CD4-positive, CD25-positive, alpha-beta regulatory T cell (primary cell): ENCODE data around the gene ADGRV1. TPM values are rescaled to one million over a fixed set of nuclear protein-coding genes. Genes with fewer than 3 reads are reported as not detected.
"Not testable (repeated sequence)": the region's sequence is repeated elsewhere in the genome, so short reads cannot be mapped to it uniquely, and the experiment has no call there.

Source experiments
- ATAC-seq, 2 donors: fragments of 150-1000 bp; cut with Tn5 transposase; one replicate each; pipeline ENCODE4 v1.10.0; 2021; ENCODE audit warnings: low read depth in 2 of 2, moderate number of reproducible peaks in 2 of 2, moderate library complexity in 1 of 2
- DNase-seq, 3 donors: peaks; one replicate each; pipeline versions ENCODE4 v3.0.0 to v3.0.0-alpha.2; 2012 to 2022; ENCODE audit warnings: mixed read lengths in 1 of 3
- H3K27ac ChIP-seq: one replicate; pipeline ENCODE4 v1.7.0; 2013; ENCODE audit warnings: mild to moderate bottlenecking, low read length; ENCODE audit not compliant: insufficient read depth, poor library complexity, severe bottlenecking
- H3K27me3 ChIP-seq: one replicate; pipeline ENCODE4 v1.7.0; 2013; ENCODE audit warnings: low read length; ENCODE audit not compliant: control insufficient read depth, insufficient read depth
- H3K36me3 ChIP-seq: one replicate; pipeline ENCODE4 v1.7.0; 2013; ENCODE audit warnings: mild to moderate bottlenecking, low read length, moderate library complexity; ENCODE audit not compliant: control insufficient read depth, insufficient read depth
- H3K4me1 ChIP-seq: 2 replicates; pipeline ENCODE4 v1.7.0; 2013; ENCODE audit warnings: mild to moderate bottlenecking, low read length; ENCODE audit not compliant: insufficient read depth, control insufficient read depth, poor library complexity, severe bottlenecking
- H3K4me3 ChIP-seq: one replicate; pipeline ENCODE4 v1.7.0; 2013; ENCODE audit warnings: low read depth, mild to moderate bottlenecking, low read length, moderate library complexity
- H3K9me3 ChIP-seq, 2 experiments: 1 replicate in 1 of 2; 2 replicates in 1 of 2; pipeline ENCODE4 v1.7.0; 2013; ENCODE audit warnings: low read length in 2 of 2, mild to moderate bottlenecking in 1 of 2, moderate library complexity in 1 of 2; ENCODE audit not compliant: control insufficient read depth in 2 of 2
- H3K27ac Mint-ChIP-seq, 3 donors: one replicate each; pipeline ENCODE4 v1.8.0; 2020 to 2022; ENCODE audit warnings: mild to moderate bottlenecking in 3 of 3, mixed read lengths in 3 of 3, moderate library complexity in 2 of 3
- H3K27me3 Mint-ChIP-seq: one replicate; pipeline ENCODE4 v1.8.0; 2022; ENCODE audit warnings: mild to moderate bottlenecking, mixed read lengths
- H3K36me3 Mint-ChIP-seq: one replicate; pipeline ENCODE4 v1.8.0; 2020; ENCODE audit warnings: mixed read lengths
- H3K4me1 Mint-ChIP-seq, 4 donors: one replicate each; pipeline ENCODE4 v1.8.0; 2020 to 2022; ENCODE audit warnings: mixed read lengths in 4 of 4, mild to moderate bottlenecking in 1 of 4
- H3K4me3 Mint-ChIP-seq, 4 donors: one replicate each; pipeline ENCODE4 v1.8.0; 2020 to 2022; ENCODE audit warnings: mild to moderate bottlenecking in 4 of 4, mixed read lengths in 4 of 4, moderate library complexity in 3 of 4
- H3K9me3 Mint-ChIP-seq, 7 donors: one replicate each; pipeline ENCODE4 v1.8.0; 2020 to 2022; ENCODE audit warnings: mixed read lengths in 7 of 7, mild to moderate bottlenecking in 3 of 7, moderate library complexity in 2 of 7
- polyA plus RNA-seq, 4 donors: library from polyadenylated mRNA; unstranded; fragments of 300-500 nt; fragmentation: Illumina TruSeq; gene quantifications; one replicate each; pipeline ENCODE4 v1.2.3, GENCODE V29; 2021
- total RNA-seq: library from RNA; stranded (reverse); gene quantifications from one replicate; pipeline ENCODE4 v1.2.3, GENCODE V29; 2022

The ADGRV1 gene
- total and polyA plus RNA-seq, 5 donors from 2014 or later: 0.42 to 0.52 TPM; not detected in 3

DNA sequence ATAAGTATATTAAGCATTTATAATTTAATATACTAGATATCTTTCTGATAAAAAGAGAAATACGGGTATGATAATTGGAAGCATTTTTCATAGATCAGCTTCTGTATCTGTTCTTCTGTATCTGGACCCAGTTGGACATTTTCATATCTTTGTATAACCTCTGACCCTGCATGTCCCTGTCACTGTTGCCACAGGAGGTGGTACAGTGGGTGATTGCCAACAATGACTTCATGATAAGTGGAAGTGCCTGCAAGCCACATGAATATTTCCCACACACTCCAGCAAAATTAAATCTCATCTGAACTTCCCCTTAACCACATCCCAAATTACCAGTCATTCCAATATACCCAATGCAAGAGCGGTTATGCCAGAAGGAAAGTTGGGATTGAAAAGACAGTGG lies 448.1 kb downstream of the ADGRV1 start:
- Histone ChIP-seq H3K4me3 (no peak overlapping the region), H3K27ac (no peak overlapping the region), H3K4me1 (no peaks in the 10 kb centered on the region), H3K36me3 (no peaks in the 10 kb centered on the region), H3K9me3 (no peaks in the 10 kb centered on the region), H3K27me3 (no peaks in the 10 kb centered on the region)
- Mint-ChIP-seq H3K4me1 (no peaks in the 10 kb centered on the region), H3K27ac (no peak overlapping the region), H3K9me3 (peaks cover 0 to 1% (median 0%) of the 10 kb centered on the region in 7 donors), H3K36me3 (no peaks in the 10 kb centered on the region), H3K4me3 (no peak overlapping the region), H3K27me3 (peaks cover 5% of the 10 kb centered on the region)
- DNase-seq: no peak
- no peak for ATAC-seq

DNA sequence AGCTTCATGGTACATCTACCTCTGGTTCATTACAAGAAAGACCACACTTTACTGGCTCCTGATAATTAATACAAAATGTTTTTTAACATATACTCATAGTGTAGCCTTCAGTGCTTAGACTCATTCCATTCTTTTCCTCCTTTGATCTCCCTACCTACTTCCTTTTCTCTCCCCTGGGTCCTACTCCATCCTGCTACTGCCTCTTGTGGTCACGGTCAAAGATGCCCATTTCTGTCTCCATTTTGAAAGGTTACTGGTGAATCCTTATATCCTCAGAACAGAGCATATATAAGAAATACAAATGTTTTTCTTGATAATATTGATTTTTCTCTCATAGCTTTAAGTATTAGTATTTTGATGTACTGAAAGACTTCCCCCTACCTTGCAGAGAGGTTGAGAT lies 448.7 kb downstream of the ADGRV1 start:
- H3K27ac Mint-ChIP-seq: no peak overlapping the region

DNA sequence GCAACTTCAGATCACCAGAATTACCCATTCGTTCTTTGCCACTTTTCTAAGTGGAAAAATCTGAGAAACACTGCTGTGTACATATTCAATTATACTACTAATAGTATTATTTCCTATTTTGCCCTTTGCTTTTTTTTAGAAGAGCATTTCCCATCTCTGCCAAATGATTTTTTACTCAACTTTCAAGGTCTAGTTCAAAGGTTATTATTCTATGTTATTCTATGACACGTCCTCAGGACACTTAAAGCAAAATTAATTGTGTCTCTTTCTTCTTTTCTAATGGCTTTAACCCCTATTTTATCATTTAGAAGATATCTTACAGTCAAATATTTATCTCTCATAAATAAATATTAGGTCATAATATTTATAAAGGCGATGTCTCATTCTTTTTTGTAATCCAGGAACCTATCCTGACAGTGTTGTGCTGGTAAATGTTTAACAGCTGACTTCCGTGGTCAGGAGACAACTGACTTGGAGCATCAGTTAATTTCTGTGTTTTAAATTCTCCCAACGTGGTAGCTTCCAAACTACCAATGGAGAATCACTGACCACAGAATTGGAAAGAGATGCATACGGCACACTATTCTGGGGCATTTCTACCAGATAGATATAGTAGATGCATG lies 449.3 kb downstream of the ADGRV1 start:
- H3K27ac Mint-ChIP-seq: no peak overlapping the region
- no peak overlapping the region for H3K4me3 ChIP-seq
- H3K9me3 ChIP-seq: no peaks in the 10 kb centered on the region
- ATAC-seq (no peak), DNase-seq (no peak)
- no peaks in the 10 kb centered on the region for H3K36me3 Mint-ChIP-seq
- H3K36me3 ChIP-seq: no peaks in the 10 kb centered on the region
- no peaks in the 10 kb centered on the region for H3K27me3 ChIP-seq
- no peak overlapping the region for H3K27ac ChIP-seq
- H3K27me3 Mint-ChIP-seq: peaks cover 5% of the 10 kb centered on the region
- peaks cover 0 to 1% (median 0%) of the 10 kb centered on the region in 7 donors for H3K9me3 Mint-ChIP-seq
- H3K4me1 ChIP-seq: no peaks in the 10 kb centered on the region
- H3K4me1 Mint-ChIP-seq: no peaks in the 10 kb centered on the region
- no peak overlapping the region for H3K4me3 Mint-ChIP-seq

More for the DNA sequence above, 448.7 kb downstream of the ADGRV1 start:
- Histone ChIP-seq H3K9me3 (no peaks in the 10 kb centered on the region), H3K4me1 (no peaks in the 10 kb centered on the region), H3K4me3 (no peak overlapping the region), H3K27ac (no peak overlapping the region), H3K36me3 (no peaks in the 10 kb centered on the region), H3K27me3 (no peaks in the 10 kb centered on the region)
- no peak for ATAC-seq
- Mint-ChIP-seq H3K4me3 (no peak overlapping the region), H3K36me3 (no peaks in the 10 kb centered on the region), H3K9me3 (peaks cover 0 to 1% (median 0%) of the 10 kb centered on the region in 7 donors), H3K4me1 (no peaks in the 10 kb centered on the region), H3K27me3 (peaks cover 5% of the 10 kb centered on the region)
- DNase-seq: no peak

DNA sequence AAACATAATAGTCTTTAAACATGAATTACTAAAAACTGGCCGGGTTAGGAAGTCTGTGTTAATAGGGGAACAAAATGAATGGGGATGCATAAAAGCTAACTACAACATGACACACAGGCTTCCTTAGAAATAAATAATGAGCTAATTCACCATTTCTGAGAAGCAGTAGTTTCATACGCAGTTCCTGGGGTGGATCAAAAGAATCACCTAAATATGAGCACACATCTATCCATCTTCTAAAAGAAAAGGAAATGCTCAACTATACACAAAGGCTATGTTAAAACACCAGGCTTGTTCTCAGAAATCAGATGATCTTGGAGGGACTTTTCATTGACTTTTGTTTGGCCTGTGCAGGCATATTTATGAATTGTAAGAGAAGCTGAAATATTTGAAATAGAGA lies 451.5 kb downstream of the ADGRV1 start:
- no peaks in the 10 kb centered on the region for H3K36me3 Mint-ChIP-seq
- Histone ChIP-seq H3K36me3 (no peaks in the 10 kb centered on the region), H3K9me3 (no peaks in the 10 kb centered on the region), H3K27ac (no peak overlapping the region), H3K4me1 (no peaks in the 10 kb centered on the region), H3K4me3 (no peak overlapping the region), H3K27me3 (no peaks in the 10 kb centered on the region)
- no peak for ATAC-seq
- peak in 1 of 3 donors; percentile 11 for DNase-seq
- peaks cover 0 to 11% (median 1%) of the 10 kb centered on the region in 7 donors for H3K9me3 Mint-ChIP-seq
- H3K4me1 Mint-ChIP-seq: no peaks in the 10 kb centered on the region
- H3K27me3 Mint-ChIP-seq: peaks cover 5% of the 10 kb centered on the region
- no peak overlapping the region for H3K4me3 Mint-ChIP-seq
- no peak overlapping the region for H3K27ac Mint-ChIP-seq

DNA sequence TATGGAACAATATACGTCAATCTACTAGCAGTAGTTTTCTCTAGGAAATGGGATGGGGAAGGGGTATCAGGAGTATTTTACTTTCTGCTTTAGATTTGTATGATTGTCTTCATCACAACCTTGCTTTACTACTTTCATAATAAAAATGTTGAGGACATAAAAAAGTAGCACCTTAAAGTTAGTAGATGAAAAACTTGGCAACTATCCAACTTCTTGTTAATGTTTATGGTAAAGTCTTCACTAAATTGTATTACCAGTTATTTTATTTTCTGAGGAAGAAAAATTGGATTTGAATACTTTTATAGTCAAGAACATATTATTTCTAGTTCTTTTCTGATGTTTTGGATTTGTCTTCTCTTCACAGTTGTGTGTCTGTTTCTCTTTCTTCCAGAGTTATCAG lies 452.4 kb downstream of the ADGRV1 start:
- no peak overlapping the region for H3K27ac Mint-ChIP-seq
- peaks cover 0 to 13% (median 2%) of the 10 kb centered on the region in 7 donors for H3K9me3 Mint-ChIP-seq
- Histone ChIP-seq H3K4me1 (no peaks in the 10 kb centered on the region), H3K36me3 (no peaks in the 10 kb centered on the region), H3K4me3 (no peak overlapping the region), H3K27ac (no peak overlapping the region), H3K27me3 (no peaks in the 10 kb centered on the region), H3K9me3 (no peaks in the 10 kb centered on the region)
- no peaks in the 10 kb centered on the region for H3K36me3 Mint-ChIP-seq
- no peaks in the 10 kb centered on the region for H3K4me1 Mint-ChIP-seq
- DNase-seq: no peak
- H3K4me3 Mint-ChIP-seq: no peak overlapping the region
- ATAC-seq: no peak
- H3K27me3 Mint-ChIP-seq: peaks cover 5% of the 10 kb centered on the region

DNA sequence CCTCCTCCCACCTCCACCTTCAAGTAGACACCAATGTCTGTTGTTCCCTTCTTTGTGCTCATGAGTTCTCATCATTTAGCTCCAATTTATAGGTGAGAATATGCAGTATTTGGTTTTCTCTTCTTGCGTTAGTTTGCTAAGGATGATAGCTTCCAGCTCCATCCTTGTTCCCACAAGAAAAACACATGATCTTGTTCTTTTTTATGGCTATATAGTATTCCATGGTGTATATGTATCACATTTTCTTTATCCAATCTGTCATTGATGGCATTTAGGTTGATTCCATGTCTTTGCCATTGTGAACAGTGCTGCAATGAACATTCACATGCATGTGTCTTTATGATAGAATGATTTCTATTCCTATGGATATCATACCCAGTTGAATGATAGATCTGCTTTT lies 454.3 kb downstream of the ADGRV1 start:
- peaks cover 0 to 13% (median 2%) of the 10 kb centered on the region in 7 donors for H3K9me3 Mint-ChIP-seq

DNA sequence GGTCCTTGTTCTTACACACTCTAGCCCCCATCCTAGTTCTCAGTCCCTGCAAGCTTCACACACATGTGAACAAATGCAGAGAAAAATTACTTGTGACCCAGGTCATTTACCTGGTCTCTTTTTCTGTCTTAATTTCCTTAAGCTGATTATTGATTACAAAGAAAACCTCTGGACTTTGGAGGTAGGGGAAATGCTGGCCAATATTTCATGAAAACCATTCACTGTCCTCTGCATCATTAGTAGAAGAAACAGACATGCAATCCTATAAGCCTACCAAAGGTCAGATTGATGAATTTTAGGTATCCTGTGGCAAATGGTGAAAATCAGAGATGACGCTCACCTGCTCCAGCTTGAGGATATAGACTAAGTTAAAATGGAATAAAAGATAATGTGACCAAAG lies 457.7 kb downstream of the ADGRV1 start:
- Histone ChIP-seq H3K27ac (no peak overlapping the region), H3K36me3 (no peaks in the 10 kb centered on the region), H3K27me3 (peaks cover 4% of the 10 kb centered on the region), H3K4me3 (no peak overlapping the region), H3K9me3 (no peaks in the 10 kb centered on the region), H3K4me1 (no peaks in the 10 kb centered on the region)
- Mint-ChIP-seq H3K4me1 (no peaks in the 10 kb centered on the region), H3K27me3 (no peaks in the 10 kb centered on the region), H3K4me3 (no peak overlapping the region), H3K27ac (no peak overlapping the region), H3K9me3 (peaks cover 0 to 13% (median 2%) of the 10 kb centered on the region in 7 donors), H3K36me3 (no peaks in the 10 kb centered on the region)
- ATAC-seq (no peak), DNase-seq (no peak)

More for the DNA sequence above, 454.3 kb downstream of the ADGRV1 start:
- not testable (repeated sequence) for ATAC-seq, H3K36me3 ChIP-seq, H3K4me3 Mint-ChIP-seq, H3K36me3 Mint-ChIP-seq, DNase-seq, H3K4me1 Mint-ChIP-seq, H3K27ac Mint-ChIP-seq, H3K4me1 ChIP-seq, H3K9me3 ChIP-seq, H3K4me3 ChIP-seq, H3K27me3 Mint-ChIP-seq, H3K27me3 ChIP-seq, H3K27ac ChIP-seq

DNA sequence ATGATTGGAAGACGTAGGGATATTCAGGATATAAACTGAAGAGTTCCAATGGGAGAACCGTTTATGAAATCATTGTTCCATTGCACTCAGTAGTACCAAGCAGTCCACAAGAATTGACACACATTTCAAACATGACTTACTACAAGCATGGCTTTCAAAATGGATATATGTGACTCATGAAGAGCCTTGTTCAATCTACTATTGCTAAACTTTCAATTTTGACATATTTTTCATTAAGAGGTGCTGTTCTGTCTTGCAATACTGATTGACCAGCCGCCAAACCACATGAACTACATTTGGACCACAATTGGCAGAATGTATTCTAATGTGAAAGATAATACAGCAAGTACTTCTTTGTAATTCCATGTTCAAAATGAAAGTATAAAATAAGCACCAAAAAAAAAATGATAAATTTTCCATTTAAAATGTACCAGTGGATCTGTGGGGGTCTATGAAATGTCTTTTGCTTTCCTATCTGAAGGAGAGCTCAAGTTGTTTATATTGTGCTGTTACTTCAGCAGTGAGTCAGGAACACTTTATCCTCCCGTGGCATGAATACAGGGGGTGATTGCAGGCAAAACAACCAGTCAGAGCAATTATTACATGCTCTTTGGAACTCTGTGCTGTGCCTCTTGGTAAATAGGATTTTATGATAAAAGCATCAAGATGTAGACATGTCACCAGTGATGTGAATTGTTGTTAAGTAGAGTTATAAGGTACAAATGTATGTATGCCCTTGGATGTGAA lies 458.5 kb downstream of the ADGRV1 start:
- no peak overlapping the region for H3K27ac Mint-ChIP-seq

More for the DNA sequence above, 458.5 kb downstream of the ADGRV1 start:
- Mint-ChIP-seq H3K4me3 (no peak overlapping the region), H3K4me1 (no peaks in the 10 kb centered on the region), H3K9me3 (peaks cover 0 to 13% (median 2%) of the 10 kb centered on the region in 7 donors), H3K27me3 (no peaks in the 10 kb centered on the region), H3K36me3 (no peaks in the 10 kb centered on the region)
- no peaks in the 10 kb centered on the region for H3K36me3 ChIP-seq
- no peaks in the 10 kb centered on the region for H3K9me3 ChIP-seq
- no peak overlapping the region for H3K27ac ChIP-seq
- DNase-seq: no peak
- no peak for ATAC-seq
- peaks cover 4% of the 10 kb centered on the region for H3K27me3 ChIP-seq
- H3K4me3 ChIP-seq: no peak overlapping the region
- no peaks in the 10 kb centered on the region for H3K4me1 ChIP-seq
